ENCODE measurements around the gene HMCN1.
A peak's percentile ranks its signal among the peaks of the same experiment; 100 is the strongest.

HMCN1 gene

DNA sequence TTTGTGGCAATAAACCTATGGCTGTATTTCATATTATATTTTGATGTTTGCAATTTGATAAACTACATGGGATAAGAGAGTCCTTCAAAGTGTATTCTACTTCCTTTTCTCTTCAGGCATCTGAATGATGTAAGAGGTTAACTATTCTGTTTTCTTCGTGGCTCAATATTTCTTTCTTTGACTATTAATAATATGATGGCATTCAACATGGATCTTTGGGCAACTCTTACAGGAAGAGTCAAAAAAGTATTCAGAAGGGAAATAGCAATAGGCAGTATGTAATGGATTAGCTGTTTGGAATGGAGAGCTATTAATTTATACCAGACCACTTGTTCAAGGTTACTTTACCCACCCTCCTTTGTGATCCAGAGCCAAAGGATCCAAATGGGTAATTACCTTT lies 74.4 kb downstream of the HMCN1 start:
- DNase-seq = no peak

DNA sequence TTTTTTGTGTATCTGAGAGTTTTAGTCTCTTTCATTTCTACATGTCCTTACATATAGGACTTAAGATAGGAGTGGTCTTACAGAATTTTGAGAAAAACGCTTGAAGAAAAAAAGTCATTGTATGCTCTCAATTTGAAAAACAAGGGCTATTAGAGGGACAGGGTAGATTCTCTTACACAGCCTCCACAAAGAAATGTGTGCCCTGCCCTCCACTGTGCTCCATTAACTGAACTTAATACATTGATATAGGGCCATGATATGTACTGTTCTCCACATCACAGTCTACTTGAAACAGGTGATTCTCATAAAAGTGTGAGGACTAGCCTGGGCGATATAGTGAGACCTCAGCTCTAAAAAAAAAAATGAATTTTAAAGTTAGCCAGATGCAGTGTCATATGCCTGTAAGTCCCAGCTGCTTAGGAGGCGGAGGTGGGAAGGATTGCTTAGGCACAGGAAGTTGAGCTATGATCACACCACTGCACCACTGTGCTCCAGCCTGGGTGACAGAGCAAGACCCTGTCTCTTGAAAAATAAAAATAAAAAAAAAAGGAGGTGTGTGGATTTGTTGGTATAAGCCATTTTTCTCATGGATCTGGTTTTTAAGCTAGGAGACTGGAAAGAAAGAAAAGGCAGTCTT lies 77.0 kb downstream of the HMCN1 start:
- DNase-seq = no peak

DNA sequence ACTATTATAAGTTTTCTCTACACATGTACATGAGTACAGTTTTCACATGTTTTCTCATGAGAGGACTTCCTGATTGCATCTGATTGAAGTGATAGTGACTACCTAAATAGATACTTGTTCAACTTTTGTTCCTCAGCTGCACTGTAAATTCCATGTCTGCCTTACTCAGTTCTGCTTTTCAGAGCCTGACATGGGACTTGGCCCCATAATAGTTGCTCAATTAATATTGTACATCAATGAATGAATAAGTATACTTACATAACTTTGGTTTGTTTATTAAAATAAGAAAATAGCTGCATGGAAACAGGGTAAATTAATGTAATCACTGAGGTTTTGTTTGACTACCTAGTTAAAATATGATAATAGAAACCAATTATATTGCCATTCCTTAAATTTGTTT lies 78.7 kb downstream of the HMCN1 start:
- no peak for DNase-seq

DNA sequence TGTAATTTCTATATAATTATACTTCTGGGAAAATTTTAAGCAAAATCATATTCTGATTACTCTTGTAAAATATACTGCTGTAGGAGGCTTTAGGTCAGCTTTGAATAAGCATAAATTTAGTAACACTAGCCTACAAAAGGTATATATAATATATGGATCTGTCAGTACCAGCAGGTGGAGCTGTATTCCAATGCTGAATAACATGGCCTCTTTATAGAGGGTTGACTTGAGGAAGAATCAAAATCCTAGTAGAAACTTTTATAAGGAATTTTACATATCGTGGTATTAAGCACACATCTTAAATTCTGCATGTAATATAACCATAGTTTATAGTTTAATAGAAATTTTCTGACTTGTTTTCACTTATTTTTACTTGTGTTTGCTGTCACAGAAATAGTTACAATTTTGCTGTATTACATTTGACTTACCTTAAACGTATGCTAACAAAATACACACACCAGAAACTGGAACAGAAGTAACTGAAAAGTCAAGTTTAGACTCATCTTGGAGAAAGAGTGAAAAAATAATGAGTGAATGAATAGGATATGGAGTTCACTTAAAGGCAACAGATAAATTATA lies 79.3 kb downstream of the HMCN1 start:
- peak; percentile 60 for DNase-seq

DNA sequence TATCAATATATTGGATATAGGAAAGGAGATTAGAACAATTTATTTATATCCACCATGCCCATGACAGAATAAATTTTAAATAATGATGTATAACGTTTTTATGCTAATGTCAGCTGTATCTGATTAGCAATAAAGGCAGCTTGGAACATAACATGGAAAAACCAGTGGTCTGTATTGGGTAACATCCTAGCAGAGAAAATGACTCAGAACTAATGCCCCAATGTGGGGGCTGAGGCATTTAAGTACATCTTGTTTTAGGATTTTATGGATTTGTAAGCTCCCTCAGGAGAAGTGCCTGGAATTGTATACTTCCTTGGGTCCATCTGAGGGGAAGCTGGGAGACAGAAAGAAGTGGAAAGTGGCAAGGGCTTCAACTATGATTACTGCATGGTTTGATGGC lies 82.3 kb downstream of the HMCN1 start:
- no peak for DNase-seq

DNA sequence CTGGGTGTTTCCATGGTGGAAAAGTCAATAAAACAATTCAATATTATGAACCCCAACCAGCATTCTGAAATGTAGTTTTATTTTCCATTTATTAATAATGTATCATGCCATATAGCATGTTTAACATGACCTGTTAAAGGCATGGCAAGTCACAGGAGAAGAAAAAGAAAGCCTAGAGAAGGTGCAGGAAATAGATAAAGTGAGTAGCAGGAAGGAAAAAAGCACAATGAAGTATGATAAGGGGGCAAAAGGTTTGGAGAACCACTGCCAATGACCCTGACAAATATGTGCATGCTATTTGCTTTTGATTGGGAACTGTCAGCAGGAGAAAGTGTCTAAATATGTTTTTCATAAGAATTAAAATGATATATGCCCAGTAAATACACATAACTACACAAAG lies 85.6 kb downstream of the HMCN1 start:
- DNase-seq = no peak

DNA sequence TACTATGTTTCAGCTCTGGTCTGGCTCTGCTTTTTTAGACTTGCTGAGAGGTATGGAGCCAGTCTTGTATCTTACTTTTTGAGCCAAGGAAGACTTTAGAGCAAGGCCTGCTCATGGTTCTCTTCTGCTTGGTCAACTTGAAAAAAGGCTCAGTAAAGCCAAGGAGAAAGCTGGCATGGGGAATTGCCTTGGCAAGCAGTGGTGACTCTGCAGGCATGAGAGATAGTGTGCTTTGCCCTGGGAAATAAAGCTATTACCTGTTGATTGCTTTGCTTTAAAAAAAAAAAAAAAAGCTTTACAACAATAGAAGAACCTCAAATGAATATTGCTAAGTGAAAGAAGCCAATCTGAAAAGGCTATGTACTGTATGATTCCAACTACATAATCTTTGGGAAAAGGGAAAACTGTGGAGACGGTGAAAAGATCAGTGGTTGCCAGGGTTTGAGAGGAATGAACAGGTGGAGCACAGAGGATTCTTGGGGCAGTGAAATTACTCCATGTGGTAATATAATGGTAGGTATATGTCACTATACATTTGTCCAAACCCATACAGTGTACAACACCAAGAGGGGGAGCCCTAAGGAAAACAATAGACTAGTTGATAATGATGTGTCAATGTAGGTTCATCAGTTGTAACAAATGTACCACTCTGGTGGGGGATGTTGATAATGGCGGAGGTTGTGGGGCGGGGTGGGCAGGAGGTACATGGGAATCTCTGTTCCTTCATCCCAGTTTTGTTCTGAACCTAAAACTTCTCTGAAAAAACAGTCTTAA lies 87.6 kb downstream of the HMCN1 start:
- peak; percentile 9 for DNase-seq

DNA sequence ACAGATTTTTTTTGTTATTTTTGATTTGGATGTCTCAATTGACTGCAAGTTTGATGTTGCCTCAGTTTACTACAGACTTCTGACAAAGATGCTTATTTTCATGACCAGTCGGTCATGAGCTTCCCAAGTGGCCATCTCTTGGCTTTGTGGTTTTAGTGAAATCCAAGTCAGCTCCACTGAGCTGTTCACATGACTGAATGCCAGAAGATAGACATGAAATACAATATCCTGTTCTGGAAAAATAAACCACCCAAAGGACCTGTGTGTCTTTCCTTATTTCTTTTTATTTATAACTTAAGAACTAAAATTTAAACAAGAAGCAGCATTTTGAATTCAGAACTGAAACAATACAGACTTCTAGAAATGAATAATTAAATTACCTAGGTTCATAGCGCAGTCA lies 89.3 kb downstream of the HMCN1 start:
- no peak for DNase-seq

DNA sequence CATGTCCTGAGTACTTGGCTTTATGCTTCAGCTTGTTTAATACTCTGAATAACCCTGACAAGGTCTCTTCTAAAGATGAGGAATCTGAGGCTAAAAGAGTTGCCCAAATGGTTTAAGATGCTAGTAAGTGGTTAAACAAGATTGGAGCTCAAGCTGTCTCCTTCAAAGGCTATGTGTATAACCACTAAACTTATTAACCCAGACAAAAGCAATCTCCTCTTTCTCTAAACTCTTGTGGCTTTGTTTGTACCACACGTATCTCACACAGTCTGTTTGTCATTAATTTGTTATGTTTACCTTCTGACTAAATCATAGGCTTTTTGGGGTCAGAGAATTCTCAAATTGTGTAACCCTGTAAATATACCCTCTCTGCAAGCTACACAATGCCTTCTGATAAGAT lies 89.9 kb downstream of the HMCN1 start:
- no peak for DNase-seq

DNA sequence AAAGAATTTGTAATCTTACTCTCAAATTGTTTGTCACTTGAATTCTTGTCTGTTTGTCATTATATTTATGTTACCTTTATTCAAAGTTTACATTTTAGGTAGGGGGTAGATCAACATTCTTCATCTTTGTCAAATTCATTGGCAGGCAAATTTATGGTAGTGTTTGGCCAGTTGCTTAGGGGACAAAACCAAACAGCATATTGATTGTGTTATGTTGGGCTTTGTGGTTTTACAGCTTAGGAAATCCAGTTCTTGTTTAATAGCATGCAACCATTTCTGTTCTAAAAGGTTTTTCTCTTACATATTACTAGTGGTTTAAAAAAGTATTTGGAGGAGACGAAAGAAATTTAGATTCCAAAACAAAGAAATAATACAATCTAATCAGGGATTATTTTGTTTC lies 91.4 kb downstream of the HMCN1 start:
- DNase-seq = no peak

DNA sequence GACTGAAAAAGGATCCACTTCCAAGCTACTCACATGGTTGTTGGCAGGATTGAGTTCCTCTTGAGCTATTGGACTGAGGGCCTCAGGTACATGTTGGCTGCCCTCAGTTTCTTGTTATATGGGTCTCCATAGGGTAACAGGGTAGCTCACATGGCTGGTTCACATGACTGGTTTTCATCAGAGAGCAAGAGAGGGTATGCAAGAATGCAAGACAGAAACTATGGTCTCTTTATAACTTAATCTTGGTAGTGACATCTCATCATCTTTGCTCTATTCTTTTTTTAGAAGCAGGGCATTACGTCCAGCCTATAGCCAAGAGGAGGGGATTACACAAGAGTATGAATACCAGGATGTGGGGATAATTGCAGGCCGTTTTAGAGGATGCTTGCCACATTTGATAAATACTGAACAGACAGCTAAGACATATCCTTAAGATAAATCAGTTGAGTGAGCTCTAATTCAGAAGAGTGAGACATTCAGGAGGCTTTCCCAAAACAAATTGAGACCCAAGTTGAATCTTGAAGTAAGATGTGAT lies 100.2 kb downstream of the HMCN1 start:
- DNase-seq = no peak

DNA sequence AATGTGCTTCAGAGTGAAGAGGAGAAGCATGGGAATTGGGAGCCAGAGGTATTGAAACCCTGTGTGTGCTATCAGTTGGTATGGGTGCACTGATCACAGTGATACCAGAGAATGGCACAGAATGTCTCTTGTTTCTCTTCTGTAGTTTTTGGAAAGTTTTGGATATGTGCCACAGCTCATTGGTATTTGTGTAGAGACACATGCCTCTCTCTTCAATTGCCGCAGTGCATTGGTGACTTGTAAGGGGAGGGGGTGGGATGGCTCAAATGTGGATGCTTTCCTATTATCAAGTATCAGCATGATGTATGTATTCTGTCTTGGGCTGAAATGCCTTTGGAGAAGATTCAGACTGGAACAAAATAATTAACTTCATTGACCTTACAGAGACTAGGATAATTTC lies 101.0 kb downstream of the HMCN1 start:
- no peak for DNase-seq

DNA sequence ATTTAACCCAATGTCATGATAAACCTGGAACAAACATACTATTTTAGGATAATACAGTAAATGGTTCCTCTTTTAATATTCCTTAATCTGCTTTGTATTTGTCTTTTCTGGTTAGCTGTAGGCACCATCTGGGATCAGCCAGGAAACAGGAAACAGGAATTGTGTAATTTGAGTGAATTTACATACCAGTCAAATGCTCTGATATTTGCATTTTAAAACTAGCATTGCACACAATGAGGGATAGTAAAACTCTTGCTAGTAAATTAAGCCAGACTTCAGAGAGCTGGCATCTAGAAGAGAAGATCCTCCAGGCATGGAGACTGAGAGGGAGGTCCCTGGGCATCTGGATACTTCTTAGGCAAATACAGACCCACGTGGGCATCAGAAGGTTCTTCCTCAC lies 103.5 kb downstream of the HMCN1 start:
- DNase-seq = no peak

DNA sequence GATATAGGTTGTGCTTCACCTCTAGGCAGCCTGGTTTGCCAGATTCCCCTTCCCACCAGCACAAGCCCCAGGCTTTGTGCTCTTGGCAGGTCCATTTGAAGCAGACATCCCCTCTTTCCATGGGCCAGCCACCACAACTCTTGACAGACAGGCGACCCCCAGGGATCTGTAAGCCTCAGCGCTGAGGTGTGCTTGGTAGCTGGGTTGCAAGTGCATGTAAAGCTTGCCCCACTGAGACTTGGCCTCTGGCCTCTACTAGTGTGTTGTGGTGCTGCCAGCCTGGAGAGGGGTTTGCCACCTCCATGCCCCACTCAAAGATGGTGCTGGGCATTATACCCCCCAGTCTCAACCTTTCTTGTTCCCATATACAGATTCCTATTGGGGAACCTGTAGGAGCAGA lies 103.9 kb downstream of the HMCN1 start:
- DNase-seq = no peak

DNA sequence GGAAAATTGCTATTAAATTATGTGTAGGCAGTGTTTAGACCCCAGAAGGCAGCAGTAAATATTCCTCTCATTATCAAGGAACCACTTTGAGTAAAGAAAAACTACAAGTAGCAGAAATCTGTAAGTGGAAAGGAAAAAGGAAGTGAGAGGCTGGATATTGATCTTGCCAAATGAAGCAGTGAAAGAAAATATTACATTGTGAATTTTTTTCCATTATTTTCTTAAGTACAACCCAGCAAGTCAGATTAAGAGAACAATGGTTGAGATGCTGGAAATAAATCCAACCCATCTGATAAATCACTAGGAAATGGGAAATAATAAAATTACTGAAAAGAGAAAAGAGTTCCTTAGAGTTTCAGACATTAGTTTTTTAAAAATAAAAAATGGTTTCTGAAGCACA lies 106.7 kb downstream of the HMCN1 start:
- DNase-seq = no peak

DNA sequence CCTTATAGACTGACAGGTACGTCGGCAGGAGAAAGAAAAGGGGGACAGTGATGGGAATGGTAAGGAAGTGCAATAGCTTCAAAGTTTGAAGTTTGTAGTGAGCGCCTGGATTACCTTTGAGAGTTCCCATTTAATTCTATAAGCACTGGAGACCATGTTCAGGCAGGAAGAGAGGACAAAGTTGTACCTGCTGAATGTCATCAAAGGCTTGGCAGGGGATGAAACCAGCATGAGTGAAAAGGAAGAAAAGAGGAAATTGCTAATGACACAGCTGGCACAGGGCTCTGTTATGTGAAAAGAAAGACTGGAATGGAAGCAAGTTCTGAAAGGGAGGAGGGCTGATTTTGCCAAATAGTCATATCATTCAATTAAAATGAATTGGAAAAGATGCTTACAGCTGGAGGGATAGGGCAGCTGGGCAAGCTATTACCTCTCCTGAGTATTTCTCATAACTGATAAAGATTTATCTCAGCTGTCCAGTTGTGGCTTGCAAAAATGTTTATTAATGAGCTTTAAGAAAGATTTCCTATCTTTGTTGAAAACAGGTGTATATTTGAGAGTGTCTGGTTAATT lies 109.2 kb downstream of the HMCN1 start:
- DNase-seq = no peak

DNA sequence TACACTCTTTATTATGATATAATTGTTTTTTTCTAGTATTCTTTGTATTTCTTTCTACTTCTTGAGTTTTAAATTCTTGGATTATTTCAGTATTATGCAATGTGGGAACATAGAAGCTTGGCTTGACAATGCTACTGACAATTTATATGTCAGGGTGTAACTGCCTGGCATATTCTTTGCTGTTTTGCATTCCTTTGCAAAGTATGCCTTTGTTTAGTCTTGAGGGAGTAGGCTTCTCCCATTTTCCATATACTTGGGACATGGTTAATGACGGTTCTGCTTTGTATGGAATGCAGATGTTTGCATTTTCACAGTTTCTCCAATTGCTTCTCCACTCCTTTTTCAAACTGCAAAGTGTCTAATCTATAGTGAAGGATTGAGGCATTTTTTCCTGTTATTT lies 109.8 kb downstream of the HMCN1 start:
- no peak for DNase-seq

DNA sequence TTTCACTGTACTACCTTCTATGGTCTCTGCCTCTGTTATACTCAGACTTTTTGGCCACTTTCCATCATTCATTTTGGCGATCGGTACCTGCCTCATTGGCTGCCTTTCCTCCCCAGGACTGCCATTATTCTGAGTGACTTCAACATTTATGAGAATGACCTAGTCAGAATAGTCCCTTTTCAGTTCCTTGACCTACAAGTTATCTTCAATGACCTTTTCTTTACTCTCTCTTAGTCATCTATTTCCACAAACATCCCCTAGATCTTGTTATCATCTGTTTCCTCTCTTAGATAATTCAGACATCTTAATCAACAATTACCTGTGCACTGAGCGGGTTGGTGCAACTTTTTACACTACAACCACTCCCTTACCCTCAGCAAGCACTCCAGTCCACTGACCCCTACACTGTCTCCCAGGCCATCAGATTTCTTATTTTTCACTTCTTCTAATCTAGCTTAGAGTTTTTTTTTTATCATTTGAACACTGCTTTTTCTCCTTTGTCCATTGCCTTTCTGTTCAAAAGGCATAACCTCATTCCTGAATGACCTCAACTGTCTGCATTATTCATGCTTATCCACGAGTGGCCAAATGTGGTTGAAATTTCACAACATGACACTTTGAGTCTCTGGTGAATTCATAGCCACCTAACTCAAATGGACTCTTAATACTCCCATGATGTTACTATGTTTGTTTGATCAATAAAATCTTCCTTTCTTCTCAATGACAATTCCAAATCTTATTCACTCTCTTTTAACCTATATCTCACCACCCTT lies 112.7 kb downstream of the HMCN1 start:
- no peak for DNase-seq

DNA sequence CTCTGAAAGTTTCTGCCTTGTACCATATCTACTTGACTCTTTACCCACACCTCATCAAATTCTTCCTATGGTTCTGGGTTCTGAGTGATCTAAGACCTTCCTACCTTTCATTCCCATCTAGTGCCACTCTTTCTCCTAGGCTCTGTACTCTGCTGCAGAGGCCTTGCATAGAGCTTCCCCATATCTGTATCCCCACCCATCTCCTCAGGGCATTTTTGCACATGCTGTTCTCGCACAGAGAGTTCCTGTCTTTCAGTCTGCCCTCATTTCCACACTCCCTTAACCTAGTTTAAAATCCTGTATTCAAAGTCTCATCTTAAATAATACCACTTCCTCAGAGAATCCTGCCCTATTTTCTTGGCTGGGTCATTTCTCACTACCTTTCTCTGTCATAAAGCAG lies 114.8 kb downstream of the HMCN1 start:
- no peak for DNase-seq

DNA sequence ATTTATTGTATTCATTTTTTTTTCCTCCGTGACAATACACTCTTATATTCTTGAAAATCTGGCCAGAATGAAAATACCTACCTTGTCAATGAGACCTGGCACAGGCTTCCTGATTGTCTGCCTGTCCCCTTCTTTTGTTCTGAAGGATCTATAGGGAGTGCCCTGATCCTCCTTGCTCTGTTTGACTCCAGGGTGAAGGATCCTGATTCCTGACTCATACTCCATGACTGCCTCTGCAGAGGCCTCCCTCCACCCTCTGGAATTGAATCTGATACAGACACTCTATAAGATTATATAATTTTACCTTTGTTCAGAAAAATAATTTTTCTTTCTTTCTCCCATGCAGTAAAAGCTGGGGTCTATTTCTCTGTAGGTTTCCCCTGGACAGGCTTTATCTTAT lies 116.2 kb downstream of the HMCN1 start:
- DNase-seq = no peak

DNA sequence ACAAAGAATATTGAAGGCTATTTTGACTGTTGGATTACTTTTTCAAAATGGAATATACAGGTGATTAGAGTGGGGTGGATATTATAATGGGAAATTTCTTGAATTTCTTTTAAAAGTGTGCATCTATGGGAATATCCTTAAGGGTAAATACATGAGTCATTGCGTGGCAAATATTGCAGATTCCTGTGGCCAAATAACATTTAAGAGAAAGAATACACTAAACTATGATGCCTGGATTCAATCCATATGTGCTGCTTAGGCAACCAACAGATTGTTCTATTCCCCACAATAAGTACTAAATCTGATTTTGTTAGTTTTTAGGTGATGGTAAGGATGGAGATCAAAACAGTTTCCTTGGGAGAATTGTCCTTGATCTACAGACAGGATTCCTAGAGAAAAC lies 119.5 kb downstream of the HMCN1 start:
- no peak for DNase-seq

DNA sequence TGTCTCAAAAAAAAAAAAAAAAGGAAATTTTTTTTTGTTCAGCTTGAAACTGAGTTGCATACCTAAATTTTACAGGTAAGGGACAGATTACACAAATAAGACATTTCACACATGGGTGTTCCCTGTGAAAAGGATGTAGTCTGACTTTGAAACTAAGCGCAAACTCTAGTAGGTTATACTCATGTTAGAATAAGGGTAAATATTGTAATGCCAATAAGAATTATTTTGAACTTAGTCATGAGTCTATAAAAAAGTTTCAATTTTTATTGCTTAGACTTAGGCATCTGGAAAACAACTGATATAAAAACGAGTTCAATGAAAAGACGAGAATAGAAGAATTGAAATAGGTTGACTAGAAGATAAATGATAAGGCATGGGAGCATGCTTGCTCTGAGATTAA lies 122.3 kb downstream of the HMCN1 start:
- no peak for DNase-seq

DNA sequence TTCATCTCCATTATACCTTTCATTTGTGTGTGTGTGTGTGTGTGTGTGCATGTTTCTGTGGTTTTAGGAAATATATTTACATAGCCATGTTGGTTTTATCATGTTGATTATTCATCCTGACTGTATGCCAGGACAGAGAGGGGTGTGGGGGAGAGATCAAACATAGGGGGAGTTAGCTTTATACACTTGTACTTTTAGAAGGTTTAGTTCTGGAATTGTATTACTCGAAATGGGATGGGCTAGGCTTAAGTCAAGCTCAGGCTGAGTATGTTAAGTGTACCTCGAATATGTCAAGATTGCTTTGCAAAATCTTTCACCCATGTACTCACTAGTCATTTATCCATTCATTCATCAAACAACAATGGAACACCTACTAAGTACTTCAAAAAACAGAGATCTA lies 123.3 kb downstream of the HMCN1 start:
- no peak for DNase-seq
